Omental fat pad (tissue), 4 donors: ENCODE results near the gene RING1. TPM values are rescaled to one million over a fixed set of nuclear protein-coding genes. Genes with fewer than 3 reads are reported as not detected.

Experiments
- ATAC-seq: fragments of 150-250 bp; one replicate; pipeline ENCODE4 v1.9.1; 2016; ENCODE audit warnings: mild to moderate bottlenecking, moderate library complexity; ENCODE audit not compliant: low FRiP score
- DNase-seq: peaks from one replicate; pipeline ENCODE4 v3.0.0-alpha.2; 2019; ENCODE audit warnings: low spot score
- total RNA-seq, 4 donors: library from RNA; depleted of rRNA; stranded (reverse); fragments of >200 nt; gene quantifications; one replicate each; pipeline ENCODE4 v1.1.0, GENCODE V29; 2016
- TF ChIP-seq, protein P1 (sequence below), 3 donors: fragments of 450-650 bp; IDR thresholded peaks; one replicate each; pipeline ENCODE4 v1.5.1; 2016 to 2017; ENCODE audit warnings: antibody characterized with exemption in 3 of 3, mild to moderate bottlenecking in 3 of 3, moderate library complexity in 2 of 3

The RING1 gene
- total RNA-seq, 4 donors from 2014 or later, result 13.1 to 20.1 (median 15.7) TPM

DNA sequence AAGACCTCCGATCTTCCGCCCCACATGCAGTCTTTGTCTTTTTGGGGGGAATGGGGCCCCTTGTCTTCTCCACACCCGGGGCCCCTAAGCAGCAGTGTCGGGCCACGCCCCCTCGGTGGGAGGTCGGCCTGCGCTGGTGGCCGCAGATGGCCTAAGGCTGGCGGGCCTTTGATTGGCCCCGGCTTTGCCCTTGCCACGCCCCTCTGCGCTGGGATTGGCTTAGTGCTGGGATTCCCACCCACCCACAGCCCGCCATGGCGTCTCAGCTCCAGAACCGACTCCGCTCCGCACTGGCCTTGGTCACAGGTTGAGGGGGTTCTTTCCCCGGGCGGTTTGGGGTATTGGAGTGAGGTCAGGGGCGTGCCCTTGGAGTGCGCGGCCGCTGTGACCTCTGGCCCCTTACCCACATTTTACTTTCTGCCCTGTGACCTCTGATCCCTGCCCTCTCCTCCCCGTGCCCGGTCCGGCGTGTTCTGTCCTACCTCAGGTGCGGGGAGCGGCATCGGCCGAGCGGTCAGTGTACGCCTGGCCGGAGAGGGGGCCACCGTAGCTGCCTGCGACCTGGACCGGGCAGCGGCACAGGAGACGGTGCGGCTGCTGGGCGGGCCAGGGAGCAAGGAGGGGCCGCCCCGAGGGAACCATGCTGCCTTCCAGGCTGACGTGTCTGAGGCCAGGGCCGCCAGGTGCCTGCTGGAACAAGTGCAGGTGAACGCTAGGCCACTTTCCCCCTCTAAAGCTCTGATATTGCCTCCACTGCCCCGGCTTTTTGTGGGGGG is 3.7 kb upstream of the RING1 start, which contains the start of gene HSD17B8:
Gene HSD17B8 (plus strand): TSS at position 241 of the 776 bp plus-strand sequence. CDS start 14 bp downstream, at position 255.
- DNase-seq (peak; percentile 81), ATAC-seq (peak; percentile 67)
- TF ChIP-seq, protein P1, sequence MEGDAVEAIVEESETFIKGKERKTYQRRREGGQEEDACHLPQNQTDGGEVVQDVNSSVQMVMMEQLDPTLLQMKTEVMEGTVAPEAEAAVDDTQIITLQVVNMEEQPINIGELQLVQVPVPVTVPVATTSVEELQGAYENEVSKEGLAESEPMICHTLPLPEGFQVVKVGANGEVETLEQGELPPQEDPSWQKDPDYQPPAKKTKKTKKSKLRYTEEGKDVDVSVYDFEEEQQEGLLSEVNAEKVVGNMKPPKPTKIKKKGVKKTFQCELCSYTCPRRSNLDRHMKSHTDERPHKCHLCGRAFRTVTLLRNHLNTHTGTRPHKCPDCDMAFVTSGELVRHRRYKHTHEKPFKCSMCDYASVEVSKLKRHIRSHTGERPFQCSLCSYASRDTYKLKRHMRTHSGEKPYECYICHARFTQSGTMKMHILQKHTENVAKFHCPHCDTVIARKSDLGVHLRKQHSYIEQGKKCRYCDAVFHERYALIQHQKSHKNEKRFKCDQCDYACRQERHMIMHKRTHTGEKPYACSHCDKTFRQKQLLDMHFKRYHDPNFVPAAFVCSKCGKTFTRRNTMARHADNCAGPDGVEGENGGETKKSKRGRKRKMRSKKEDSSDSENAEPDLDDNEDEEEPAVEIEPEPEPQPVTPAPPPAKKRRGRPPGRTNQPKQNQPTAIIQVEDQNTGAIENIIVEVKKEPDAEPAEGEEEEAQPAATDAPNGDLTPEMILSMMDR (IDR thresholded peaks at IDR 0.05), result no peak

DNA sequence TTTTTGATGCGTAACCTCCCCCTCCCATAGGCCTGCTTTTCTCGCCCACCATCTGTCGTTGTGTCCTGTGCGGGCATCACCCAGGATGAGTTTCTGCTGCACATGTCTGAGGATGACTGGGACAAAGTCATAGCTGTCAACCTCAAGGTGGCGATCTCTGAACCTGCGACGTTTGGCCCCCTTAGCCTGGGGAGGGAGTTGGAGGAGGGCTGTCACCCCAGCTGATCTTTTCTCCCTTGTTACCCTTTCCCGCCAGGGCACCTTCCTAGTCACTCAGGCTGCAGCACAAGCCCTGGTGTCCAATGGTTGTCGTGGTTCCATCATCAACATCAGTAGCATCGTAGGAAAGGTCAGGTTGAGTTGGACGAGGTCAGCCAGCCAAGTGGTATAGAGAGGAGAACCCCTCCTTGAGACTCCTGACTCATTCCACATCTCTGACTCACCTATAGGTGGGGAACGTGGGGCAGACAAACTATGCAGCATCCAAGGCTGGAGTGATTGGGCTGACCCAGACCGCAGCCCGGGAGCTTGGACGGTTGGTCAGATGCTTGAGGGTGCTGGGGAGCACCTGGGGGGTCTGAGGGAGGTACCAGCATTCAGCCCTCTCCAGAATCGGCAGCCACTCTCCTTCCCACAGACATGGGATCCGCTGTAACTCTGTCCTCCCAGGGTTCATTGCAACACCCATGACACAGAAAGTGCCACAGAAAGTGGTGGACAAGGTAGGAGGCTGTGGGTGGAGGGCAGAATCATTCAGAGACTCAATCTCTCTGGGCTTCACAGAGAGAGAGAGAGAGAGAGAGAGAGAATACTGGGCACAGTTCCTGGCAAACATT is 2.9 kb upstream of the RING1 start:
- ATAC-seq, result no peak
- DNase-seq, result no peak
- TF ChIP-seq, protein P1 (IDR thresholded peaks at IDR 0.05), result no peak

DNA sequence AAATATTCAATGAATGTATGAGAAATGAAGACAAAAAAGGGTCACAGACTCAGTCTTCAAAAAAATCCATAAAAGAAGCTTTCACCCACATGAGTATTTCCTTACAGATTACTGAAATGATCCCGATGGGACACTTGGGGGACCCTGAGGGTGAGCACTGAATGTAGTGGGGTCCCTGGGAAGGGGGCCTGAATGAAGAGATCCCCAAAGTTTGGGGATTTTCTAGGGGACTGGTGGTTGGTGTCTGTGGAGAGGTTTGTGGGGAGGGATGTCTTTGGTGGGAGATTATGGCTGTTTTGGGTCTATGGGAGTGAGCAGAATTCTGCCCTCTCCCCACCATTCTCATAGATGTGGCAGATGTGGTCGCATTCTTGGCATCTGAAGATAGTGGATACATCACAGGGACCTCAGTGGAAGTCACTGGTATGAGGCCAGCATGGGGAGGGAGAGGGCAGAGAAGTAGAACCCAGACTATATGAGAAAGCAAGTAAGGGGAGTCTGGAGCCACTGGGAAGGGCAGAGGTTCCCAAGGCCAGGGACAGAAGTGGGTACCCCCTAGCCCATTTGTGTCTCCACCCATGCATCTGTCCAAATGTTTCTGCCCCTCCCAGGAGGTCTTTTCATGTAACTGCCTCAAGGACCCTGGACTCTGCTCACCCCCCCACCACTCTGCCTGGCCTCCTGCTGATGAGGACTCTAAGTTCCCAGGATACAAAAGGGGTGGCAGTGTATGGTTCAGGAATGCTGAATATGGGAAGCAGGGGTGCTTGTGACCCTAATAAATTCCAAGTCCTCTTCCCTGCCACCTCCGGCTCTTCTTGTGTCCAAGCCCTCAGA is 2.1 kb upstream of the RING1 start:
- TF ChIP-seq, protein P1 (IDR thresholded peaks at IDR 0.05), result no peak
- ATAC-seq (no peak), DNase-seq (no peak)

DNA sequence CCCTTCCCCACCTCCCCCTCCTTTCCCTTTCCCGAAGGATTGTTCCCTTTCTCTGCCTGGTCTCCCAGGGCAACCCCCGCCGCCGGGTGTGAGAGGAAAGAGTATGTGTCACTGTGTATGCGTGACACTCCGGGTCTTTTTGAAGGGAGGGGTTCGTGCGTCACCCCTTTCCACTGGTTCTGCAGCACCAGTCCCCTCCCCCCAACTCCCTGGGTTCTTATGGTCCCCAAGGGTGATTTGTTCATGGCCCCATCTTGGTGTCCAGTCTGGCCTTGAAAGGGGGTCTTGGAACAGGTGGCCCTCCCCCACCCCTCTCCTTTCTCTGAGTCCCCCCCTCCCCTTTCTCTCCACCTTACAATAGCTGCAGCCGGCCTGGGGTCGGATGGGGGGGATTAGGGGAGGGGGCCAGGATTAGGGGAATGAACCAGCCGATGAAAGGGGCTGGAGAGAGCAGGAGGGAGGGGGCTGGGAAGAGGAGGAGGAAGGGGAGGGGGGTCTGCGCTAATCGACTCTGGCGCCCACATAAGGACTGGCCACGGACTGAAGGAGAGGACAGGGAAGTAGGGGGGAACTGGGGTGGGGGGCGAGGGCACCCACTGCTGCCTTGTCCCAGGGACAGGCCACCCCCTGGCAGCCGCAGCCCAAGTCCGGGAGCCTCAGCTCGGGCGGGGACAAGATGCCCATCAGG is 1.3 kb upstream of the RING1 start:
- ATAC-seq (no peak), DNase-seq (no peak)
- TF ChIP-seq, protein P1 (IDR thresholded peaks at IDR 0.05), result no peak

DNA sequence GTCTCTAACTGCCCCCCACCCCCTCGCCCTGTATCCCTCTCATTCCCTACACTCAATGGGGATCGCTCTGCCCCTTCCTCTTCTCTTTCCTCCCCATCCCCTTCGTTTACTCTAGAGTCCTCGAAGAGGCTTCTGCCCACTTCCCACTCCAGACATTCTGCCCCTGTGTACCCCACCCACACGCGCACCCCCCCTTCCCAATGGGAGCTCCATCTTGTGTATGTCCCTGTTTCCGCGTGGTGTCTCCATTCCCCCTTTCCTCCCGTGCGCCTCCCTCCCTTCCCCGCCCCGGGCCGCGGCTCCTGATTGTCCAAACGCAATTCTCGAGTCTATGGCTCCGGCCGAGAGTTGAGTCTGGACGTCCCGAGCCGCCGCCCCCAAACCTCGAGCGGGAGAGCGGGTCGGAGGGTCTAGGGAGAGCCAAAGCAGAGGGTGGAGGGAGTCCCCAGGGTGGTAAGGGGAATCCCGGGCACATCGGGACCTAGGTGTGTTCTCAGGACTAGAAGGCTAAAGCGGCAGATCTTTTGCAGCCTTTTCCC is 679 bp upstream of the RING1 start:
- TF ChIP-seq, protein P1 (IDR thresholded peaks at IDR 0.05), result no peak
- DNase-seq (no peak), ATAC-seq (peak; percentile 20)

DNA sequence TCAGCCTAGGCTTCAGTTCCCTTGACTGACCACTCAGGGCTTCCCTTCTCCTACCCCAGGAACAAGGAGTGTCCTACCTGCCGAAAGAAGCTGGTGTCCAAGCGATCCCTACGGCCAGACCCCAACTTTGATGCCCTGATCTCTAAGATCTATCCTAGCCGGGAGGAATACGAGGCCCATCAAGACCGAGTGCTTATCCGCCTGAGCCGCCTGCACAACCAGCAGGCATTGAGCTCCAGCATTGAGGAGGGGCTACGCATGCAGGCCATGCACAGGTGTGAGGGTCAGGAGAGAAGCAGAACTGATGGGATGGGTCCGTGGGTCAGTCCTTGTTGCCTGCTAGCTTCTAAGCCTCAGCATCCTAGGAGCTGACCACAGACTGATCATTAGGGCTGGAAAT is 1.6 kb downstream of the RING1 start:
- TF ChIP-seq, protein P1 (IDR thresholded peaks at IDR 0.05), result no peak
- DNase-seq, result no peak
- no peak for ATAC-seq
